Keratinocyte (primary cell): ENCODE measurements around the gene ATF2. TPM values are rescaled to one million over a fixed set of nuclear protein-coding genes. Genes with fewer than 3 reads are reported as not detected.

Experiments used
- DNase-seq: peaks from one replicate; pipeline ENCODE4 v3.0.0-alpha.2; 2011; ENCODE audit warnings: low read depth, missing footprints, low spot score
- FAIRE-seq: peaks from 2 replicates; lab custom pipeline; 2011; peaks lifted over from hg19 to GRCh38; lab: Jason Lieb, UNC
- H2AFZ ChIP-seq: 2 replicates; pipeline ENCODE4 v1.6.0; 2012; ENCODE audit warnings: low read length, control low read depth, inconsistent platforms; ENCODE audit not compliant: control insufficient read depth
- H3K27ac ChIP-seq: 2 replicates; pipeline ENCODE4 v1.5.1; 2011; ENCODE audit warnings: low read length; ENCODE audit not compliant: control insufficient read depth, insufficient read depth
- H3K27me3 ChIP-seq: 3 replicates; pipeline ENCODE4 v1.6.0; 2011; ENCODE audit warnings: low read length; ENCODE audit not compliant: control insufficient read depth, insufficient read depth; ENCODE audit errors: extremely low read depth
- H3K36me3 ChIP-seq, 2 experiments: 2 replicates in 1 of 2; 3 replicates in 1 of 2; pipeline ENCODE4 v1.5.1; 2011; ENCODE audit warnings: low read length in 2 of 2, mild to moderate bottlenecking in 1 of 2; ENCODE audit not compliant: control insufficient read depth in 2 of 2, insufficient read depth in 2 of 2; ENCODE audit errors: extremely low read depth in 1 of 2
- H3K4me1 ChIP-seq: 3 replicates; pipeline ENCODE4 v1.5.1; 2011; ENCODE audit warnings: low read length; ENCODE audit not compliant: control insufficient read depth, insufficient read depth; ENCODE audit errors: extremely low read depth
- H3K4me2 ChIP-seq: 3 replicates; pipeline ENCODE4 v1.6.0; 2011; ENCODE audit warnings: low read depth, low read length; ENCODE audit not compliant: control insufficient read depth, insufficient read depth; ENCODE audit errors: extremely low read depth
- H3K4me3 ChIP-seq, 3 experiments: fragments of 200-600 bp in 1 of 3; sonication (generic) in 1 of 3; 2 replicates in 2 of 3; 3 replicates in 1 of 3; pipeline ENCODE4 v1.5.1; 2011 to 2016; ENCODE audit warnings: low read length in 3 of 3, mild to moderate bottlenecking in 3 of 3, control low read depth in 2 of 3, inconsistent platforms in 1 of 3, low read depth in 1 of 3, mixed read lengths in 1 of 3, mixed run types in 1 of 3, moderate library complexity in 1 of 3; ENCODE audit not compliant: control insufficient read depth in 2 of 3, insufficient read depth in 2 of 3; ENCODE audit errors: extremely low read depth in 1 of 3
- H3K79me2 ChIP-seq: 2 replicates; pipeline ENCODE4 v1.6.0; 2012; ENCODE audit warnings: low read length; ENCODE audit not compliant: control insufficient read depth, insufficient read depth
- H3K9ac ChIP-seq: 3 replicates; pipeline ENCODE4 v1.6.0; 2011; ENCODE audit warnings: low read length; ENCODE audit not compliant: control insufficient read depth, insufficient read depth; ENCODE audit errors: extremely low read depth
- H3K9me1 ChIP-seq: 3 replicates; pipeline ENCODE4 v1.6.0; 2011; ENCODE audit warnings: low read length; ENCODE audit not compliant: control insufficient read depth, insufficient read depth; ENCODE audit errors: extremely low read depth
- H3K9me3 ChIP-seq: 2 replicates; pipeline ENCODE4 v1.5.1; 2012; ENCODE audit warnings: low read depth, low read length; ENCODE audit not compliant: control insufficient read depth
- H4K20me1 ChIP-seq: 3 replicates; pipeline ENCODE4 v1.6.0; 2011; ENCODE audit warnings: low read length; ENCODE audit not compliant: control insufficient read depth, insufficient read depth; ENCODE audit errors: extremely low read depth
- EZH2 ChIP-seq: IDR thresholded peaks from one replicate; pipeline ENCODE4 v1.6.1; 2012; ENCODE audit warnings: inconsistent platforms, mild to moderate bottlenecking, low read length, moderate library complexity
- dilution Hi-C: fragments of 300-500 bp; cut with MboI; formaldehyde crosslinking; loops from one replicate; pipeline ENCODE4 v1.7.0; 2020; ENCODE audit warnings: low sequenced_read_pairs; ENCODE audit not compliant: extremely low pct_ligation_motif_present
- polyA minus RNA-seq, 3 experiments: library from RNA; depleted of rRNA, polyadenylated mRNA; stranded (reverse); fragments of >200 nt; gene quantifications; 1 replicate in 1 of 3; 2 replicates in 1 of 3; 3 replicates in 1 of 3; pipeline ENCODE4 v1.2.3, GENCODE V29; 2011
- polyA plus RNA-seq, 5 experiments: library from polyadenylated mRNA; depleted of rRNA in 3 of 5; stranded (reverse) in 3 of 5; stranded (forward) in 1 of 5; unstranded in 1 of 5; fragments of >200 nt; gene quantifications; 1 replicate in 1 of 5; 2 replicates in 3 of 5; 3 replicates in 1 of 5; pipeline versions ENCODE4 v1.2.1 to v1.2.3, GENCODE V29; 2011 to 2012; ENCODE audit warnings: missing spikeins in 2 of 5, low read depth in 1 of 5, low replicate concordance in 1 of 5
- TF ChIP-seq, protein P1 (sequence below), 3 experiments: IDR thresholded peaks in 1 of 3; conservative IDR thresholded peaks in 1 of 3; optimal IDR thresholded peaks in 1 of 3; 2 replicates in 2 of 3; 3 replicates in 1 of 3; pipeline versions ENCODE3 to v1.5.1; 2011; ENCODE audit warnings: low read length in 3 of 3, mild to moderate bottlenecking in 3 of 3, moderate library complexity in 2 of 3, control low read depth in 1 of 3, inconsistent platforms in 1 of 3; ENCODE audit not compliant: insufficient read depth in 2 of 3; ENCODE audit errors: extremely low read depth in 1 of 3

The ATF2 gene
- polyA plus RNA-seq = 31.6 to 42.7 TPM (median 39.9 TPM) in 3 replicates
- polyA plus RNA-seq (2011; ENCODE audit: low read depth) = 12.0 TPM
- 24.8 and 47.9 TPM in 2 replicates for polyA plus RNA-seq (2011; cell fraction: cytosol; rRNA removed)
- polyA plus RNA-seq (2011; cell fraction: nucleus; rRNA removed) = 30.5 and 31.3 TPM in 2 replicates
- polyA plus RNA-seq (2012; ENCODE audit: low replicate concordance) = 8.9 and 14.7 TPM in 2 replicates
- 32.2 to 81.5 TPM (median 70.1 TPM) in 3 replicates for polyA minus RNA-seq
- 28.6 TPM for polyA minus RNA-seq (2011; cell fraction: cytosol; rRNA and poly(A)+ RNA removed)
- 44.2 and 78.7 TPM in 2 replicates for polyA minus RNA-seq (2011; cell fraction: nucleus; rRNA and poly(A)+ RNA removed)

DNA sequence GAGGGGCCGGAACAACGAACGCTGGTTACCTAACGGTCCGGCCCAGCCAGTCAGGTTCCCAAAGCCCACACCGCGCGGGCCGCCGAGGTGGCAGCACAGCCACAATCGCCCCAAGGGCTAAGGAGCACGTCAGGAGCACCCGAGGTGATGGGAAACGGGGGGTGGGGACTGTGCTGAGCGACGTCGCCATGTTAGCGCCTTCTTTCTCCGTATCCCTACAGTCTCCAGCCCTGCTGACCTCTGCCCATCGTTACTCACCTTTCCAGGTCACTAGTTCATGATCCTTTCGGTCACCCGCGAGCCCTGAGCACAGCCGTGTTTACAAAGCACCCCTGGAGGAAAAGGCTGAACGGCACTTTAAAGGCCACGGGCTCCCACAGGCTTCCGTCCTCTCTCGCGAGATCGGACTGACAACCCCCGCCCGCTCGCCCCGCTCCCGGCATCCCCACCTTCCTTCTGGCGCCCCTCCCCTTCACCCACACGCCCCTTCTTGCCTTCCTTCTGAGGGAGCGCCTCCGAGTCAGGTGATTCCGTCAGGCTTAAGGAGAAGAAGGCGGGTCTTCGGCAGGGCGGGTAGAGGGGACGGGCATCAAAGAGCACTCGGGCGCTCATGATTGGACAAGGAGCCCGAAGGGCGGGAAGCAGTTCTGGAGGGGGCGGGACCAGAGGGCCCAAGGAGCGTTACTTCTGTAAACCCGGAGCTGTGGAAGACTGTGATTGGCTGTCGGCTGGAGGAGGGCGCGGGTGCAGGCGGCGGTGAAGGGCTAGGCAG is at the start of gene ATF2:
TSS of gene ATF2 (minus strand) at position 412 of the 772 bp plus-strand sequence. CDS start 31,760 bp downstream, outside the sequence.
- H3K4me2 ChIP-seq = peak within 1 kb of the TSS; percentile 84
- DNase-seq (peak; percentile 96), FAIRE-seq (peak; percentile 71)
- no peaks in the 10 kb centered on the region for H3K4me1 ChIP-seq
- H4K20me1 ChIP-seq = no peaks in the 10 kb centered on the region
- H3K4me3 ChIP-seq = peak within 1 kb of the TSS; percentile 98 to 100 (median 99)
- dilution Hi-C loops = no loop called here
- peaks cover 48% of the 10 kb centered on the region for H3K79me2 ChIP-seq
- no peaks in the 10 kb centered on the region for H3K9me3 ChIP-seq
- no peaks in the 10 kb centered on the region for H3K36me3 ChIP-seq
- peak within 1 kb of the TSS; percentile 100 for H2AFZ ChIP-seq
- H3K9ac ChIP-seq = peak within 1 kb of the TSS; percentile 100
- peak within 1 kb of the TSS; percentile 98 for H3K27ac ChIP-seq
- no peaks in the 10 kb centered on the region for H3K9me1 ChIP-seq
- no peak for TF ChIP-seq EZH2
- H3K27me3 ChIP-seq = no peaks in the 10 kb centered on the region

DNA sequence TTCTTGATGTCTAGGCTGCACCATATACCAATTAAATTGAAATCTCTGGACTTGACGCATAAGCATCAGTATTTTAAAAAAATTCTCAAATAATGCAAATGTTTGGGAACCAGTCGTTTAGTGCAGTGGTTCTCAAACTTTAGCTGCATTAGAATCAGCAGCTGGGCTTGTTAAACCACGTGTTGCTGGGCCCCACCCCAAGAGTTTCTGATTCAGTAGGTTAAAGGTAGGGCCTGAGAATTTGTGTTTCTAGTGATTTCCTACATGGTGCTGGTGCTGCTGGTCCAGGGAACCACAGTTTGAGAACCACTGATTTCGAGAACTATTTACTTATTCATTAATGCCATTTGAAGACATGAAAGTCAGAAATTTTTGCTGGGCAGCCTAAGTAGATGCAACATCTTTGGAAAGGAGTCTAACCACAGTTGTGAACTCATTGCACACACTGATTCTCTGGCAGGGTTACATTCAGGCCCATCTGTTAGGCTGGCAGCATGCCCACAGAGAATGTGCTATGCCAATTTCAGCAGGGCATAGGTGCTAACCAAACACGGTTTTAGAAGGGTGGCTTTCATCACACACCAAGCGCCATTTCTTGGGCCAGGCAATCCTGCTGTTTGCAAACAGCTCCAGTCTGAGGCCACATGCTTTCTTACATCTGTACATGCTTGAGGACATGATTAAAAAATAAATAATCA is 39.9 kb upstream of the ATF2 start:
- dilution Hi-C loops = no loop called here
- H4K20me1 ChIP-seq = no peaks in the 10 kb centered on the region
- H3K27ac ChIP-seq = no peak overlapping the region
- no peak overlapping the region for H3K4me3 ChIP-seq
- H3K36me3 ChIP-seq = no peaks in the 10 kb centered on the region
- no peak overlapping the region for H3K9ac ChIP-seq
- no peaks in the 10 kb centered on the region for H3K9me3 ChIP-seq
- no peak for FAIRE-seq
- no peak for DNase-seq
- no peak overlapping the region for H2AFZ ChIP-seq
- TF ChIP-seq EZH2 = no peak
- no peaks in the 10 kb centered on the region for H3K79me2 ChIP-seq
- H3K4me1 ChIP-seq = no peaks in the 10 kb centered on the region
- H3K27me3 ChIP-seq = peaks cover 4% of the 10 kb centered on the region
- H3K4me2 ChIP-seq = no peak overlapping the region
- H3K9me1 ChIP-seq = no peaks in the 10 kb centered on the region

DNA sequence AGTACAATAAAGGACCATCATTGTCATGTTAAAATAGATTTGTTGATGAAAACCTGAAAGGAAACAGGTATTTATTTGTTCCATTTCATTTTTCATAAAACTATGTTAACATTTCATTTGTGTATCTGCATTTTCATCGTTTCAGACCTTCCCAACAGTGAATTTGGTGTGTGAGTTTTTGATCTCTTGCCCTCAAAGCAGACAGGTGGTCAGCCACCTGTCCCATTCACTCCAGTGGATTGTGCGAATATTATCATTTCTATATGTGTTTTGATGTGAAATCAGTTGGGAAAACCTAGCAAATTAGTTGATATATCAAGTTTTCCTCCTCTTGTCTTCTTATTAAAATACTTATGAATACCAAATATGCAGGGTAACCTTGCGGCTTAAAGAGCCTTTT is 38.9 kb upstream of the ATF2 start:
- Histone ChIP-seq H2AFZ (no peak overlapping the region), H3K9ac (no peak overlapping the region), H3K4me2 (no peak overlapping the region), H3K4me3 (no peak overlapping the region), H3K4me1 (no peaks in the 10 kb centered on the region), H3K9me1 (no peaks in the 10 kb centered on the region), H3K27me3 (peaks cover 4% of the 10 kb centered on the region), H3K27ac (no peak overlapping the region), H3K79me2 (no peaks in the 10 kb centered on the region), H3K36me3 (no peaks in the 10 kb centered on the region), H4K20me1 (no peaks in the 10 kb centered on the region), H3K9me3 (no peaks in the 10 kb centered on the region)
- DNase-seq = no peak
- no peak for TF ChIP-seq EZH2
- TF ChIP-seq, protein P1, sequence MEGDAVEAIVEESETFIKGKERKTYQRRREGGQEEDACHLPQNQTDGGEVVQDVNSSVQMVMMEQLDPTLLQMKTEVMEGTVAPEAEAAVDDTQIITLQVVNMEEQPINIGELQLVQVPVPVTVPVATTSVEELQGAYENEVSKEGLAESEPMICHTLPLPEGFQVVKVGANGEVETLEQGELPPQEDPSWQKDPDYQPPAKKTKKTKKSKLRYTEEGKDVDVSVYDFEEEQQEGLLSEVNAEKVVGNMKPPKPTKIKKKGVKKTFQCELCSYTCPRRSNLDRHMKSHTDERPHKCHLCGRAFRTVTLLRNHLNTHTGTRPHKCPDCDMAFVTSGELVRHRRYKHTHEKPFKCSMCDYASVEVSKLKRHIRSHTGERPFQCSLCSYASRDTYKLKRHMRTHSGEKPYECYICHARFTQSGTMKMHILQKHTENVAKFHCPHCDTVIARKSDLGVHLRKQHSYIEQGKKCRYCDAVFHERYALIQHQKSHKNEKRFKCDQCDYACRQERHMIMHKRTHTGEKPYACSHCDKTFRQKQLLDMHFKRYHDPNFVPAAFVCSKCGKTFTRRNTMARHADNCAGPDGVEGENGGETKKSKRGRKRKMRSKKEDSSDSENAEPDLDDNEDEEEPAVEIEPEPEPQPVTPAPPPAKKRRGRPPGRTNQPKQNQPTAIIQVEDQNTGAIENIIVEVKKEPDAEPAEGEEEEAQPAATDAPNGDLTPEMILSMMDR (optimal IDR thresholded peaks at IDR 0.05 in 1 of 3, IDR thresholded peaks at IDR 0.05 in 1 of 3, conservative IDR thresholded peaks at IDR 0.05 in 1 of 3; ENCODE audit: extremely low read depth in 1 of 3, insufficient read depth in 2 of 3, low read length in 3 of 3) = no peak
- dilution Hi-C loops = no loop called here
- FAIRE-seq = no peak
